Esophagus (tissue), 2 donors: ENCODE results near the gene TNFAIP8L2. TPM values are rescaled to one million over a fixed set of nuclear protein-coding genes. Genes with fewer than 3 reads are reported as not detected.
A peak's percentile ranks its signal among the peaks of the same experiment; 100 is the strongest.

Experiments
- H3K27ac ChIP-seq, 2 donors: one replicate each; pipeline ENCODE4 v1.5.1; 2013; ENCODE audit warnings: low read depth in 2 of 2, mild to moderate bottlenecking in 2 of 2, inconsistent platforms in 1 of 2, low read length in 1 of 2, moderate library complexity in 1 of 2
- H3K27me3 ChIP-seq, 2 donors: one replicate each; pipeline ENCODE4 v1.6.1; 2013; ENCODE audit warnings: low read length in 2 of 2, control low read depth in 1 of 2, mild to moderate bottlenecking in 1 of 2; ENCODE audit not compliant: insufficient read depth in 2 of 2, control insufficient read depth in 1 of 2
- H3K36me3 ChIP-seq, 2 donors: one replicate each; pipeline ENCODE4 v1.6.1; 2013; ENCODE audit warnings: low read length in 1 of 2; ENCODE audit not compliant: control insufficient read depth in 2 of 2, insufficient read depth in 2 of 2
- H3K4me1 ChIP-seq, 2 donors: one replicate each; pipeline ENCODE4 v1.6.1; 2013; ENCODE audit warnings: low read length in 1 of 2; ENCODE audit not compliant: control insufficient read depth in 2 of 2, insufficient read depth in 2 of 2
- H3K4me3 ChIP-seq, 2 donors: one replicate each; pipeline ENCODE4 v1.5.1; 2013; ENCODE audit warnings: low read length in 2 of 2, mild to moderate bottlenecking in 2 of 2, low read depth in 1 of 2, moderate library complexity in 1 of 2
- H3K9me3 ChIP-seq, 2 donors: one replicate each; pipeline ENCODE4 v1.6.1; 2013; ENCODE audit warnings: mild to moderate bottlenecking in 2 of 2, low read depth in 1 of 2, low read length in 1 of 2, moderate library complexity in 1 of 2; ENCODE audit not compliant: control insufficient read depth in 2 of 2, insufficient read depth in 1 of 2
- WGBS, 2 donors: extraction: QIAGEN DNeasy Blood & Tissue Kit; methylation state at CpG; one replicate each; pipeline ENCODE4 v1.1.7; 2013; 5-methylcytosine and 5-hydroxymethylcytosine counted together
- polyA plus RNA-seq, 2 donors: library from polyadenylated mRNA; stranded (reverse); fragments of 200-250 nt; gene quantifications; one replicate each; pipeline ENCODE4 v1.2.3, GENCODE V29; 2013
- donor health status: healthy with polysubstance abuse.
- donor health status: Bipolar disorder and iron deficiency.

TNFAIP8L2 gene
- polyA plus RNA-seq, 2 donors, result 1.2 to 1.6 TPM

DNA sequence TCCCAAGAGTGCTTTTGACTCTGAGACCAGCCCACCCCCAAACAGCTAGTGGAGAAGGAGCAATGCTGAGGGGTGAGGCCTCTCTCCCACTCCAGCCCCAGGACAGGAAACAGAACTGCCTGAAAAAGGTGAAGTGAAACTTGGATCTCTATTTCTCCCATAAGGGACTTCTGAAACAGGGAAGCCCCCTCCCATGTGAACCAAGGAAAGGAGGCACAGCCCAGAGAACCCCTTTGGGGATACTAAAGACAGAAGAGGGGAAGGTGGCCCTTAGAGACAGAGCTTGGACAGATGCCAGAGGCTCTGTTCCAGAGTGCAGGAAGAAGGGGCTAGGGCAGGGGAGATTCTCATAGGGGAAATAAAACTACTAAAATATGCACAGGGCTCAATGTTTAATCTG lies 2.9 kb downstream of the TNFAIP8L2 start:
- Histone ChIP-seq H3K27me3 (no peaks in the 10 kb centered on the region), H3K36me3 (peaks cover 9 to 15% of the 10 kb centered on the region in 2 donors), H3K4me1 (no peaks in the 10 kb centered on the region), H3K27ac (no peak overlapping the region), H3K9me3 (no peaks in the 10 kb centered on the region), H3K4me3 (no peak overlapping the region)

DNA sequence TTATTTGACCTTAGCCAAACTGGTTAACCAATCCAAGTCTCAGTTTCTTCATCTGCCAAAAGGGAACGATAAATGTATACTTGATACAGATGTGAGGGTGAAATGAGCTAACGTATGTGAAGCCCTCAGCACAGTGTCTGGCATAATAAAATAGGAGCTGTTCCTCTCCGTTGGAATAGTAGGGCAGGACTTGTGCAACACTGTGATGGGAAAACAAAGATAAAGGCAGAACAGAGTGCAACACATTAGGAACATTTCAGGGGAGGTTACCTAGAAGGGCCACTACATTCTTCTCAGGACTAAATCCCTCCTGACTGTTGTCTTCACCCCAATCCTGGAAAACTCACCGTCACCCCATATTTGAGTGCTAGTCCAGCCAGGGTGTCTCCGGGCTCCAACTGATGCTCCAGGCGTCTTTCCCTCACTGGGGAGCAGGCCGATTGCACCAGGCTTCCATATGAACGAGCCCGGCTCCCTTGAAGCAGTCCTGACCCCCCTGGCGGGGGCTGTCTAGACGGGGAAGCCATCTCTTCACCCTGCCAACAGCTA lies 8.4 kb downstream of the TNFAIP8L2 start:
- peaks cover 2 to 5% of the 10 kb centered on the region in 2 donors for H3K4me1 ChIP-seq
- H3K27me3 ChIP-seq, result no peaks in the 10 kb centered on the region
- H3K36me3 ChIP-seq, result peaks cover 9 to 12% of the 10 kb centered on the region in 2 donors
- H3K9me3 ChIP-seq, result no peaks in the 10 kb centered on the region
- peak overlapping the region; percentile 61 to 87 for H3K4me3 ChIP-seq
- 23 to 27% methylated on average over 11 of the region's 11 CpGs for WGBS, 2 donors
- peak overlapping the region; percentile 75 to 89 for H3K27ac ChIP-seq

DNA sequence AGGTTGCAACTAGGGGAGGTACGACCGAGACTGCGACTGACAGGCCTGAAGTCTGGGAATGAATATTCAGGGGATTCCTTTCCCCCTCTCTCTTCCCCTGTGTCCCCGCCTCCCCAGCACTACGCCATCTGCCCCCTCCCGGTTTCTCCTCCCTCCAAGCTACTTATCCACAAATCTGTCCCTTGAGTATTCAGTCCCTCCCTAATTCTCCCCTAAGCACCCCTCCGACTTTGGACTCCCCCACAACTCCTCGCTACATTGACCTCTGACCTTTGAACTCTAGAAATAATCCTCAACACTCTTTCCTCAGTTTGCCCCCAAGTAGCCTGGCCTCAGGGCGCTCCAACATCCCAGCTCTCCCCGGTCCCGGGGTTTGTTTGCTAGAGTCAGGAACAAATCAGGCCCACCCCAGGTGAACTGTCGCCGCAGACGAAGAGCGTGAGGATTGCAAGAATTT lies 8.9 kb downstream of the TNFAIP8L2 start:
- Histone ChIP-seq H3K27me3 (no peaks in the 10 kb centered on the region), H3K4me3 (peak overlapping the region; percentile 61 to 87), H3K9me3 (no peaks in the 10 kb centered on the region), H3K36me3 (peaks cover 8 to 12% of the 10 kb centered on the region in 2 donors), H3K4me1 (peaks cover 2 to 5% of the 10 kb centered on the region in 2 donors), H3K27ac (peak overlapping the region; percentile 75 to 89)
- WGBS, 2 donors, result 4 to 6% methylated on average over 14 to 15 of the region's 15 CpGs

DNA sequence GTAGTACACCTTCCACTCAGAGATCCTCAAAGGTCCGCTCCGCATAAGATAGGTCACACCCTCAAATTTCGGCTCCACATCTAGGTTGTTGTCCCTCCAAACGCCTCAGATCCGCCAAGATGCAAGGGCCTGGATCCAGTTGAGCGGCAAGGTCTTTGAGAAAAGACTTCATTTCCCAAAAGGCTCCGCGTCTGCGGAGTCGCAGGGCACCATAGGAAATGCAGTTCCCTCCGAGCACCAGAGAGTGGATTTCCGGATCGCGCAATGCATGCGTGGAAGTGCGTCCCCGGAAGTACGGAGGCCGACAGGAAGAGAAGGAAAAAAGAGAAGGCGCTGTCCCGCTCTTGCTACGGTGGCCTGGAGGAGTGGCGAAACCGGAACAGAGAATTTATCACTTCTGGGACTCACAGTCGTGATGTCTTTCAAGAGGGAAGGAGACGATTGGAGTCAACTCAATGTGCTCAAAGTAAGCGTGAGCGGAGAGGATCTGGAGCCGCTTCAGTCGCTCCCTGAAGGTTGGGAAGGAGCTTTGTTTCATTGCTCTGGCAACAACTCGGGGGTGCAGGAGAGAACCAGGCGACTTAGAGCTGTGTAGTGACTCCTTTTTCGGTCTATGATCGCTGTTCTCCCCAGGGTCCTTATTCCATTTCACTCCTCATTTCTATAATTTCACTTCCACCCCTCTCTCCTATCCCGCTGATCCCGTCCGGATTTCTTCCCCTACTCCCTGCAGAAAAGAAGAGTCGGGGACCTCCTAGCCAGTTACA lies 9.5 kb downstream of the TNFAIP8L2 start, which contains the start of the genes LYSMD1 and SCNM1:
LYSMD1 (minus strand) TSS at position 165 of the 767 bp plus-strand sequence. CDS start 644 bp downstream, outside the sequence.
SCNM1 (plus strand) TSS at position 407 of the 767 bp plus-strand sequence; CDS start at position 416, 9 bp downstream.
- Histone ChIP-seq H3K4me1 (peaks cover 2 to 5% of the 10 kb centered on the region in 2 donors), H3K9me3 (peaks cover 0 to 2% of the 10 kb centered on the region in 2 donors), H3K4me3 (peak within 1 kb of the TSS; percentile 65 to 87), H3K27ac (peak within 1 kb of the TSS; percentile 75 to 90), H3K36me3 (peaks cover 4 to 13% of the 10 kb centered on the region in 2 donors), H3K27me3 (no peaks in the 10 kb centered on the region)
- WGBS, 2 donors, result 0% methylated on average over 38 of the region's 38 CpGs

DNA sequence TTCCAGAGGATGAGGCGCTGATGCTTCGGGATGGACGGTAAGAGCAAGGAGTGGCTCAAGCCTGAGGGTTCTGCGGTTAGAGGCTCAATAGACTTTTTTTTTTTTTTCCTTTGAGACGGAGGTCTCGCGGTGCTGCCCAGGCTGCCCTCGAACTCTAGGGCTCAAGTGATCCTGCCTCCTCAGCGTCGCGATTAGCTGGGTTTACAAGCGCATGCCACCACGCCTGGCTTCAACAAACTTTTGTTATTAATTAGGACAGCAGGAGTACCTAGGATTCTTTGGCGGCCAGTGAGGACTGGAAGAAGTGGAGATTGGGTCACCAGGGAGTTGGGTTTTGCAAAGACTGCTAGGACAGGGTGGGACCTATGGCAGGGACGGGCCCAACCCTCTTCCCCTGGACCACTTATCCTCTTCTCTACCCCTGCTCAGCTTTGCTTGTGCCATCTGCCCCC lies 10.1 kb downstream of the TNFAIP8L2 start:
- WGBS, 2 donors, result 3% methylated on average over 15 of the region's 15 CpGs
- peaks cover 3 to 11% of the 10 kb centered on the region in 2 donors for H3K36me3 ChIP-seq
- H3K9me3 ChIP-seq, result peaks cover 0 to 2% of the 10 kb centered on the region in 2 donors
- no peaks in the 10 kb centered on the region for H3K27me3 ChIP-seq
- H3K27ac ChIP-seq, result peak overlapping the region; percentile 71 to 90
- H3K4me1 ChIP-seq, result peaks cover 2 to 5% of the 10 kb centered on the region in 2 donors
- H3K4me3 ChIP-seq, result peak overlapping the region; percentile 65 to 87

DNA sequence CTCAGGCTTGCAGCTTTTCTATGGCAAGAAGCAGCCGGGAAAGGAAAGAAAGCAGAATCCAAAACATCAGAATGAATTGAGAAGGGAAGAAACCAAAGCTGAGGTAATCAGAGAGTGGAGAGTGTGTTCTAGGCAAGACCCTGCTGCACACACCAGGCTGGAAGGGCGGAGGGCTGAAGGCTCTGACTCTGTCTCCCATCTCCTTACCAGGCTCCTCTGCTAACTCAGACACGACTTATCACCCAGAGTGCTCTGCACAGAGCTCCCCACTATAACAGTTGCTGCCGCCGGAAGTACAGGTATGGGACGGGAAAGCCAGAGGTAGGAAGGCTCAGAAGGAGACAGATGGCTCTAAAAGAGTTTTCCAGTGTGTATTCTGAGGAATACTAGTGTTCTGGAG lies 10.7 kb downstream of the TNFAIP8L2 start:
- Histone ChIP-seq H3K9me3 (peaks cover 0 to 2% of the 10 kb centered on the region in 2 donors), H3K4me3 (peak overlapping the region in 1 of 2 donors; percentile 87), H3K27me3 (no peaks in the 10 kb centered on the region), H3K4me1 (peaks cover 2 to 5% of the 10 kb centered on the region in 2 donors), H3K36me3 (peaks cover 3 to 8% of the 10 kb centered on the region in 2 donors), H3K27ac (no peak overlapping the region)
- WGBS, 2 donors, result 88 to 89% methylated on average over 6 of the region's 6 CpGs

DNA sequence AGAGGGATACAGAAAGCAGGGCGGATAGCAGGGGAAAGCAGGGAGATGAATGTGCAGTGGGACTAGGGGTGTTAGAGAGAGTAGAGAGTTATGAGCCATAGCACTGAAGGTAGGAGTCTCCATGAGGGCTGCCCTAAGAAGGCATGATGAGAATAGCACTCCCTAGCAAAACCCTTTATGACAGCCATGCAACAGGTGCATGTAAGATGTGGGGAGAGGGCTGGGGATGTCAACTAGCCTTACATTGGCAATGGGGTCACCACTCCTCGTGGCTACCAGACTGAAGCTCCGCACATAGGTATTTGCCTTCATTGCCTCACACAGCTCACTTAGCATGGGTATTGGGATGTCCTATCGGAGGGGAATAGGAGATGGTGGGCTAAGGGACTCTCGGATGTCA lies 14.7 kb downstream of the TNFAIP8L2 start:
- no peak overlapping the region for H3K4me3 ChIP-seq
- peaks cover 2 to 5% of the 10 kb centered on the region in 2 donors for H3K4me1 ChIP-seq
- H3K27ac ChIP-seq, result no peak overlapping the region
- H3K36me3 ChIP-seq, result peaks cover 3 to 19% of the 10 kb centered on the region in 2 donors
- WGBS, 2 donors, result 89 to 91% methylated on average over 5 of the region's 5 CpGs
- H3K9me3 ChIP-seq, result peaks cover 0 to 2% of the 10 kb centered on the region in 2 donors
- no peaks in the 10 kb centered on the region for H3K27me3 ChIP-seq

DNA sequence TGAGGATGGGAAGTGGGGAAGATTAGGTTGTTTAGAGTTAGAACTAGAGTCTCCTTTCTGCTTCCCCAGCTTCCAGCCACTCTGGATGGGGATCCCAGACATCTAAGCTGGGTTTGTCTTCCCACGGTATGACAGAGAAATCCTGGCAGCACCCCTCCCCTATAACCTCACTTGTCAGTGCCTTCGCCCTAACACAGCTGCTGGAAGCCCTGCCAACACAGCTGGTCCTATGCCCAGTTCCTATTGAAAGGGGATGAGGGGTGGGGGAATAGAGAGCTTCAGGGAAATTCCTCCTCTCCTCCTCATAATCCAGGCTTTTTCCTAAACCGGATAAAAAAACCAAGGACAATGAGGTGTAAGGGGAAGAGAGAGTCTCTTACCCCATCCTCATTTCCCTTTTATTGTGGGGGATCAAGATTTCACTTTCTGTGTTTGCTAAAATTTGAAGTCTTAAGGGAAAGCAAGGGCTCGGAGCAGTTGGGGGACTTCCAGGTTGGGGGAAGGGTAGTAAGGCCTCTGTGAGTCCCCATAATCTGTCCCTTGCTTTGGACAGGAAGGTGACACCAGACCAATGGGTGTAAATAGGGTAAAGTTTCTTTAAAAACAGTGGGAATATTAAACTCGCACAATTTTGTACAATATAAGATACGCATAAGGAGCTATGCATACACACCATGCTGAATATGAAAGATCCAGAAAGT lies 18.7 kb downstream of the TNFAIP8L2 start:
- Histone ChIP-seq H3K27ac (peak overlapping the region in 1 of 2 donors; percentile 63), H3K4me3 (no peak overlapping the region), H3K9me3 (peaks cover 0 to 2% of the 10 kb centered on the region in 2 donors), H3K27me3 (no peaks in the 10 kb centered on the region), H3K4me1 (no peaks in the 10 kb centered on the region), H3K36me3 (peaks cover 6 to 29% of the 10 kb centered on the region in 2 donors)
- WGBS, 2 donors, result 48 to 55% methylated on average over 6 of the region's 6 CpGs

DNA sequence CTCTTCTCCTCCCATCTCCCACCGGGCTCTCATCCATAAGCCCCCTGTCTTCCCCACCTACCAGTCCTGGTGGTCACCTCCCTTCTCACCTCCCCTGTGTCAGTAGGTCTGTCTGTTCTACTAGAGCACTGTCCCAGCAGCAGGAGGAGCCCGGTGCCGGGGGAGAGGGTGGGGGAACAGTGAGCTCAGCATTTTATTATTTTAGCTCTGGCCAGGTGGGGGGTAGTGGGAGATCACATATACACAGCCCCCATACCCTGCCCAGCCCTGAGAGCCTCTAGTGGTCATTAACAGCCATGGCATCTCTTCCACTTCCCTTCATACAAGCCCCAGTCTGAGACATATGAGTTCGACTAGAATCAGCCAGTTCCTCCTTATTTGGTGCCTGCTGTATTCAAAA lies 19.4 kb downstream of the TNFAIP8L2 start, which contains the start of gene TMOD4:
TMOD4 (minus strand) TSS at position 119 of the 400 bp plus-strand sequence. CDS start 1,106 bp downstream, outside the sequence.
- 59 to 62% methylated on average over 4 of the region's 4 CpGs for WGBS, 2 donors
- H3K36me3 ChIP-seq, result peaks cover 6 to 30% of the 10 kb centered on the region in 2 donors

More for the DNA sequence above, 19.4 kb downstream of the TNFAIP8L2 start, which contains the start of gene TMOD4:
- H3K9me3 ChIP-seq, result no peaks in the 10 kb centered on the region
- no peak within 1 kb of the TSS for H3K4me3 ChIP-seq
- no peaks in the 10 kb centered on the region for H3K27me3 ChIP-seq
- H3K4me1 ChIP-seq, result no peaks in the 10 kb centered on the region
- peak within 1 kb of the TSS in 1 of 2 donors; percentile 63 for H3K27ac ChIP-seq
